Panc1 (cell line): ENCODE measurements around the gene RARB.

ENCODE experiments used
- POLR2AphosphoS5 ChIP-seq: IDR thresholded peaks from 2 replicates; pipeline ENCODE4 v1.6.1; 2012; ENCODE audit warnings: mild to moderate bottlenecking, low read depth, low read length, moderate library complexity
- SIN3A ChIP-seq: IDR thresholded peaks from 2 replicates; pipeline ENCODE4 v1.6.1; 2012; ENCODE audit warnings: low read depth, mild to moderate bottlenecking, low read length, moderate library complexity, borderline replicate concordance; ENCODE audit not compliant: insufficient read depth
- TCF7L2 ChIP-seq: IDR thresholded peaks from 2 replicates; pipeline ENCODE4 v1.6.1; 2011; ENCODE audit warnings: mild to moderate bottlenecking, low read depth, low read length, inconsistent platforms
- TF ChIP-seq, protein P1 (sequence below): fragments of 450-650 bp; IDR thresholded peaks from 2 replicates; pipeline ENCODE4 v1.5.1; 2017; ENCODE audit warnings: mild to moderate bottlenecking
- TF ChIP-seq, protein P2 (sequence below), 2 experiments: IDR thresholded peaks; 2 replicates each; pipeline ENCODE4 v1.6.1; 2011 to 2012; ENCODE audit warnings: low read depth in 2 of 2, control low read depth in 1 of 2, low read length in 1 of 2, mild to moderate bottlenecking in 1 of 2, moderate library complexity in 1 of 2; ENCODE audit not compliant: insufficient read depth in 1 of 2

DNA sequence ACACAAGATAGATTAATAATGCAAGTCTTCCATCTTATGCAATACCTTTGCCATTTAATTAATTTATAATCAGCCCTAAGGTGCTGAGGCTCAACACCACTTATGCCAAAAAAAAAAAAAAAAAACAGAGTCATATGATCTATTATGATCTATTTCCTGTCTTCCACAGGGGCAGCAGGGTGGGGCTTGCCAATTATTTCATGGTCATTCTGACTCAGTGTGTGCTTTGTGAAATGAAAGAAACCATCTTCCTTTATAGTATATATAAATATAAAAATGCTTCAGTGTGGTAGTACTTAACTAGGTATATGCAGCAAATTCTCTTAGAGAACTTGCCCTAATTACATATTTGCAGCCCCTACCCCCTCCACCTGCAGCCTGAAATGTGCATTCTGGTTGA is 7.2 kb upstream of the RARB start:
- TF ChIP-seq, protein P1, sequence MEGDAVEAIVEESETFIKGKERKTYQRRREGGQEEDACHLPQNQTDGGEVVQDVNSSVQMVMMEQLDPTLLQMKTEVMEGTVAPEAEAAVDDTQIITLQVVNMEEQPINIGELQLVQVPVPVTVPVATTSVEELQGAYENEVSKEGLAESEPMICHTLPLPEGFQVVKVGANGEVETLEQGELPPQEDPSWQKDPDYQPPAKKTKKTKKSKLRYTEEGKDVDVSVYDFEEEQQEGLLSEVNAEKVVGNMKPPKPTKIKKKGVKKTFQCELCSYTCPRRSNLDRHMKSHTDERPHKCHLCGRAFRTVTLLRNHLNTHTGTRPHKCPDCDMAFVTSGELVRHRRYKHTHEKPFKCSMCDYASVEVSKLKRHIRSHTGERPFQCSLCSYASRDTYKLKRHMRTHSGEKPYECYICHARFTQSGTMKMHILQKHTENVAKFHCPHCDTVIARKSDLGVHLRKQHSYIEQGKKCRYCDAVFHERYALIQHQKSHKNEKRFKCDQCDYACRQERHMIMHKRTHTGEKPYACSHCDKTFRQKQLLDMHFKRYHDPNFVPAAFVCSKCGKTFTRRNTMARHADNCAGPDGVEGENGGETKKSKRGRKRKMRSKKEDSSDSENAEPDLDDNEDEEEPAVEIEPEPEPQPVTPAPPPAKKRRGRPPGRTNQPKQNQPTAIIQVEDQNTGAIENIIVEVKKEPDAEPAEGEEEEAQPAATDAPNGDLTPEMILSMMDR, result no peak
- TF ChIP-seq SIN3A, result no peak
- TF ChIP-seq, protein P2, sequence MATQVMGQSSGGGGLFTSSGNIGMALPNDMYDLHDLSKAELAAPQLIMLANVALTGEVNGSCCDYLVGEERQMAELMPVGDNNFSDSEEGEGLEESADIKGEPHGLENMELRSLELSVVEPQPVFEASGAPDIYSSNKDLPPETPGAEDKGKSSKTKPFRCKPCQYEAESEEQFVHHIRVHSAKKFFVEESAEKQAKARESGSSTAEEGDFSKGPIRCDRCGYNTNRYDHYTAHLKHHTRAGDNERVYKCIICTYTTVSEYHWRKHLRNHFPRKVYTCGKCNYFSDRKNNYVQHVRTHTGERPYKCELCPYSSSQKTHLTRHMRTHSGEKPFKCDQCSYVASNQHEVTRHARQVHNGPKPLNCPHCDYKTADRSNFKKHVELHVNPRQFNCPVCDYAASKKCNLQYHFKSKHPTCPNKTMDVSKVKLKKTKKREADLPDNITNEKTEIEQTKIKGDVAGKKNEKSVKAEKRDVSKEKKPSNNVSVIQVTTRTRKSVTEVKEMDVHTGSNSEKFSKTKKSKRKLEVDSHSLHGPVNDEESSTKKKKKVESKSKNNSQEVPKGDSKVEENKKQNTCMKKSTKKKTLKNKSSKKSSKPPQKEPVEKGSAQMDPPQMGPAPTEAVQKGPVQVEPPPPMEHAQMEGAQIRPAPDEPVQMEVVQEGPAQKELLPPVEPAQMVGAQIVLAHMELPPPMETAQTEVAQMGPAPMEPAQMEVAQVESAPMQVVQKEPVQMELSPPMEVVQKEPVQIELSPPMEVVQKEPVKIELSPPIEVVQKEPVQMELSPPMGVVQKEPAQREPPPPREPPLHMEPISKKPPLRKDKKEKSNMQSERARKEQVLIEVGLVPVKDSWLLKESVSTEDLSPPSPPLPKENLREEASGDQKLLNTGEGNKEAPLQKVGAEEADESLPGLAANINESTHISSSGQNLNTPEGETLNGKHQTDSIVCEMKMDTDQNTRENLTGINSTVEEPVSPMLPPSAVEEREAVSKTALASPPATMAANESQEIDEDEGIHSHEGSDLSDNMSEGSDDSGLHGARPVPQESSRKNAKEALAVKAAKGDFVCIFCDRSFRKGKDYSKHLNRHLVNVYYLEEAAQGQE (IDR thresholded peaks at IDR 0.05; ENCODE audit: insufficient read depth in 1 of 2, low read depth in 2 of 2, low read length in 1 of 2), result no peak
- TF ChIP-seq POLR2AphosphoS5, result no peak
- TF ChIP-seq TCF7L2, result no peak
